Endothelial cell (in vitro differentiated cells): ENCODE measurements around the gene CLIC4. TPM values are rescaled to one million over a fixed set of nuclear protein-coding genes. Genes with fewer than 3 reads are reported as not detected.

Experiments
- DNase-seq: peaks from one replicate; pipeline ENCODE4 v3.0.0; 2021; ENCODE audit warnings: low spot score
- H3K27ac Mint-ChIP-seq: one replicate; pipeline ENCODE4 v1.8.0; 2021; ENCODE audit warnings: mixed read lengths, inconsistent platforms; ENCODE audit not compliant: unreplicated experiment
- H3K27me3 Mint-ChIP-seq: one replicate; pipeline ENCODE4 v1.8.0; 2021; ENCODE audit warnings: mild to moderate bottlenecking, moderate library complexity, mixed read lengths, inconsistent platforms; ENCODE audit not compliant: unreplicated experiment
- H3K36me3 Mint-ChIP-seq: one replicate; pipeline ENCODE4 v1.8.0; 2021; ENCODE audit warnings: mild to moderate bottlenecking, low read depth, mixed read lengths, inconsistent platforms; ENCODE audit not compliant: unreplicated experiment
- H3K4me1 Mint-ChIP-seq: one replicate; pipeline ENCODE4 v1.8.0; 2021; ENCODE audit warnings: mild to moderate bottlenecking, mixed read lengths, inconsistent platforms; ENCODE audit not compliant: unreplicated experiment
- H3K4me3 Mint-ChIP-seq: one replicate; pipeline ENCODE4 v1.8.0; 2021; ENCODE audit warnings: mild to moderate bottlenecking, mixed read lengths, inconsistent platforms; ENCODE audit not compliant: unreplicated experiment
- H3K9me3 Mint-ChIP-seq: one replicate; pipeline ENCODE4 v1.8.0; 2021; ENCODE audit warnings: mixed read lengths, inconsistent platforms; ENCODE audit not compliant: unreplicated experiment
- total RNA-seq: library from RNA; stranded (reverse); fragmentation: NEBNext Ultra II Directional; extraction: Animal tissue kit (Norgen Biotek cat#: 25700); gene quantifications from one replicate; pipeline ENCODE4 v1.2.1, GENCODE V29; 2021; ENCODE audit not compliant: unreplicated experiment
- TF ChIP-seq, protein P1 (sequence below): fragments of 200-600 bp; sonication (generic); IDR thresholded peaks from one replicate; pipeline ENCODE4 v1.5.0; 2021; ENCODE audit warnings: antibody characterized with exemption; ENCODE audit not compliant: unreplicated experiment

Gene CLIC4
- total RNA-seq, 1 donor from 2014 or later, result 109 TPM

DNA sequence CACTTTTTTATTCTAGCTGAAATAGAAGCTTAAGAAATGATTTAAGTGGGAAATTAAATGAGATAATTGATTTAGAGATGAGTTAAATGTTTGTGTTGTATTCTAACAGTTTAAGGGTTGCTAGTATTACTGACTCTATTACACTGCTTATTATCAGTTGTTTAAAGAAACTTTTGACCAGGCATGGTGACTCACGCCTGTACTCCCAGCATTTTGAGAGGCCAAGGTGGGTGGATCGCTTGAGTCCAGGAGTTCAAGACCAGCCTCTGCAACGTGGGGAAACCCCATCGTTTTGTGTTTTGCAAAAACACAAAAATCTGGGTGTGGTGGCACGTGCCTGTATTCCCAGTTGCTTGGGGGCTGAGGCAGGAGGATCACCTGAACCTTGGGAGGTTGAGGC lies 14.2 kb downstream of the CLIC4 start:
- H3K36me3 Mint-ChIP-seq, result no peaks in the 10 kb centered on the region
- DNase-seq, result no peak
- TF ChIP-seq, protein P1, sequence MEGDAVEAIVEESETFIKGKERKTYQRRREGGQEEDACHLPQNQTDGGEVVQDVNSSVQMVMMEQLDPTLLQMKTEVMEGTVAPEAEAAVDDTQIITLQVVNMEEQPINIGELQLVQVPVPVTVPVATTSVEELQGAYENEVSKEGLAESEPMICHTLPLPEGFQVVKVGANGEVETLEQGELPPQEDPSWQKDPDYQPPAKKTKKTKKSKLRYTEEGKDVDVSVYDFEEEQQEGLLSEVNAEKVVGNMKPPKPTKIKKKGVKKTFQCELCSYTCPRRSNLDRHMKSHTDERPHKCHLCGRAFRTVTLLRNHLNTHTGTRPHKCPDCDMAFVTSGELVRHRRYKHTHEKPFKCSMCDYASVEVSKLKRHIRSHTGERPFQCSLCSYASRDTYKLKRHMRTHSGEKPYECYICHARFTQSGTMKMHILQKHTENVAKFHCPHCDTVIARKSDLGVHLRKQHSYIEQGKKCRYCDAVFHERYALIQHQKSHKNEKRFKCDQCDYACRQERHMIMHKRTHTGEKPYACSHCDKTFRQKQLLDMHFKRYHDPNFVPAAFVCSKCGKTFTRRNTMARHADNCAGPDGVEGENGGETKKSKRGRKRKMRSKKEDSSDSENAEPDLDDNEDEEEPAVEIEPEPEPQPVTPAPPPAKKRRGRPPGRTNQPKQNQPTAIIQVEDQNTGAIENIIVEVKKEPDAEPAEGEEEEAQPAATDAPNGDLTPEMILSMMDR, result no peak

GRCh38 chr1:24761582-24761981 lies 16.3 kb downstream of the CLIC4 start:
- Mint-ChIP-seq H3K27ac (no peak overlapping the region), H3K4me3 (no peak overlapping the region), H3K36me3 (no peaks in the 10 kb centered on the region), H3K27me3 (no peaks in the 10 kb centered on the region), H3K9me3 (no peaks in the 10 kb centered on the region), H3K4me1 (no peaks in the 10 kb centered on the region)
- DNase-seq, result no peak
- TF ChIP-seq, protein P1, result no peak

More for the DNA sequence above, 14.2 kb downstream of the CLIC4 start:
- no peaks in the 10 kb centered on the region for H3K27me3 Mint-ChIP-seq
- H3K4me3 Mint-ChIP-seq, result no peak overlapping the region
- H3K27ac Mint-ChIP-seq, result no peak overlapping the region
- peaks cover 2% of the 10 kb centered on the region for H3K4me1 Mint-ChIP-seq
- H3K9me3 Mint-ChIP-seq, result no peaks in the 10 kb centered on the region

GRCh38 chr1:24762133-24762676 lies 17.0 kb downstream of the CLIC4 start:
- DNase-seq, result no peak
- TF ChIP-seq, protein P1, result no peak
- Mint-ChIP-seq H3K27me3 (no peaks in the 10 kb centered on the region), H3K9me3 (no peaks in the 10 kb centered on the region), H3K36me3 (no peaks in the 10 kb centered on the region), H3K4me1 (no peaks in the 10 kb centered on the region), H3K27ac (no peak overlapping the region), H3K4me3 (no peak overlapping the region)

- DNase-seq, result no peak
- H3K4me3 Mint-ChIP-seq, result no peak overlapping the region
- TF ChIP-seq, protein P1, result no peak
- no peaks in the 10 kb centered on the region for H3K27me3 Mint-ChIP-seq
- H3K27ac Mint-ChIP-seq, result no peak overlapping the region
- no peaks in the 10 kb centered on the region for H3K36me3 Mint-ChIP-seq
- no peaks in the 10 kb centered on the region for H3K9me3 Mint-ChIP-seq
- H3K4me1 Mint-ChIP-seq, result no peaks in the 10 kb centered on the region
Observed at GRCh38 chr1:24763671-24764070, 18.4 kb downstream of the CLIC4 start.

GRCh38 chr1:24764439-24764838 lies 19.2 kb downstream of the CLIC4 start:
- TF ChIP-seq, protein P1, result no peak
- peaks cover 2% of the 10 kb centered on the region for H3K4me1 Mint-ChIP-seq
- H3K4me3 Mint-ChIP-seq, result no peak overlapping the region
- no peaks in the 10 kb centered on the region for H3K9me3 Mint-ChIP-seq
- H3K36me3 Mint-ChIP-seq, result no peaks in the 10 kb centered on the region
- no peak for DNase-seq
- H3K27me3 Mint-ChIP-seq, result no peaks in the 10 kb centered on the region
- no peak overlapping the region for H3K27ac Mint-ChIP-seq
